ENCODE measurements around the gene STAP2.
"Not testable (repeated sequence)": the region's sequence is repeated elsewhere in the genome, so short reads cannot be mapped to it uniquely, and the experiment has no call there.

STAP2 gene

DNA sequence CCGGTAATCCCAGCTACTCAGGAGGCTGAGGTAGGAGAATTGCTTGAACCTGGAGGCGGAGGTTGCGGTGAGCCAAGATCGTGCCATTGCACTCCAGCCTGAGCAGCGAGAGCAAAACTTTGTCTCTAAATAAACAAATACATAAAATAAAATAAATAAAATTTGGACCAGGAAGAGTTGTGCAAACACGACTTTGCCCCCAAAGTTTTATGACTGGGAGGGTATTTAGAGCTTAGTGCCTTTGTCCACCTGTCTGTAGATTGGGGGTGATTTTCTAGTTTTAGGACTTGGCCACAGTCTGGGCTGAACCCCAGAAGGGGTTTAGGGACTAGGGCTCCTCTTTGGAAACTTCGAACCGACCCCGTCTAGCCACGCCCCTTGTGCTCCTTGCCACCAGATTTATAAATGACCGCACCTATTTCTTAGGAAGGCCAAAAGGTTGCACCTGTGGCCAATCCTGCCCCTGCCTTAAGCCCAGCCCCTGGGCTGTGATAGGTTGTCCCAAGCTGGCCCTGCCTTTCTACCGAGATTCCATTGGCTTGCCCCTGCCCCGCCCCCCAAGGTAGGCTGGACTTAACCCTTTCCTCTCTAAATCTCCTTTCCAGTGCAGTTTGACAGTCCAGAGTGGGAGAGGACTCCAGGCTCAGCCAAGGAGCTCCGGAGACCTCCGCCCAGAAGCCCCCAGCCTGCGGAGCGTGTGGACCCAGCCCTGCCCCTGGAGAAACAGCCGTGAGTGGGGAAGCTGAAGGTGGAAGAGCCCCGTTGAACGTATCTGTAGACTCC is 54.3 kb downstream of the STAP2 start:
- no peak for TF ChIP-seq CTCF (conservative IDR thresholded peaks at IDR 0.05; ENCODE audit: control insufficient read depth, insufficient read depth, low read depth, low read length)
- no peak for DNase-seq (ENCODE audit: low read depth)
- H3K4me3 ChIP-seq (ENCODE audit: control insufficient read depth, low read depth, low read length) = no peak overlapping the region

- no peak for TF ChIP-seq CTCF (conservative IDR thresholded peaks at IDR 0.05; ENCODE audit: control insufficient read depth, insufficient read depth, low read depth, low read length)
- H3K4me3 ChIP-seq (ENCODE audit: control insufficient read depth, low read depth, low read length) = no peak overlapping the region
- no peak for DNase-seq (ENCODE audit: low read depth)
Observed at GRCh38 chr19:4279530-4280422, 58.9 kb downstream of the STAP2 start.

DNA sequence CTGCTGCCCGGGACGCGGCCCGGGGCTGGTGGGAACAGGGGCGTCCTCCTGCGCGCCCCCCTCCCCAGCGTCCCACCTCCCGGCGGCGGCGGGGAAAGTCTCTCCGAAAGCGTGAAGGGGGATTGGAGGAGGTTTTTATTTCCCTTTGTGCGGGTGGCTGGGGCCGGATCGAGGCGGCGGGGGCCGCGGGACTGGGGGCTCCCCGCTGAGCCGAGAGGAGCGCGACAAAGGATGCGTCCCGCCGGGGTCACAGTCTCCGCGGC is 59.4 kb downstream of the STAP2 start:
- DNase-seq (ENCODE audit: low read depth) = no peak
- TF ChIP-seq CTCF (conservative IDR thresholded peaks at IDR 0.05; ENCODE audit: control insufficient read depth, insufficient read depth, low read depth, low read length) = no peak
- no peak overlapping the region for H3K4me3 ChIP-seq (ENCODE audit: control insufficient read depth, low read depth, low read length)

DNA sequence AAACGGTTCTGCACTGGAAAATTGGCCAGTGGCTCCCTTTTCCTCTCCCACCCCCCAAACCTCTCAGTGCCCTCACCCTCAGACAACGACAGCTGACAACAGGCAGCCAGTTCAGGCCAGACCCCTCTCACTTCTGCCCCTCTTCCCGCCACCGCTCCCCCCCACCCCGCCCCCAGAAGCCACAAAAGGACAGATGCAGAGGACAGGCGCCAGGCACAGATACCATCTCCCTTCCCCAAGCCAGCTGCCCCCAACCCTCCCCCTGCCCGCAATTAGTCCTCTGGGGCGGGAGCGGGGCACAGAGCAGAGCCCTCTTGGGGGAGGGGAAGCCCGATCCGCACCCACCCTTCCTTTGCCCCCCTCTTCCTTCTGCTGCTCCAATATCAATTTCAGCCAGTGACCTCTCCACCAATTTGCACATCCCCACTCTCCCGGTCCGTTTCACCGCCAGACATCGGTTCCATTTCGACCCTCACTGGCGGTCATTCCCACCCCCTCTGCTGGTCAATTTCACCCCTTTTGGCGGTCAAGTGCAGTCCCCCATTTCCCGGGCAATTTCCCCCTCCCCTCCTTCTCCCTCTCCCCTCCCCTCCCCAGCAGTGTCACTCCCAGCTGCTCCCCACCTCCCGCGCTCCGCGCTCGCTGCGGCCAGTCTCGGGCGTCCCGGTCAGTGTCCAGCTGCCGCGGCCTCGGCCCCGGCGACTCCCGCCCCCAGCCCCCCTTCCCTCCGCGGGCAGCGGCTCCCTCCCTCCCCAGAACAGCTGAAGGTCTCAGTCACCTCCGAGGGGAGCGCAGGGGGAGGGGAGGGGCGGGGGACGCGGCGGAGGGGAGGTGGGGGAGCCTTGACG is 60.0 kb downstream of the STAP2 start, which contains the start of gene SHD:
Gene SHD (plus strand): TSS at position 848 of the 848 bp plus-strand sequence. CDS start 798 bp downstream, outside the sequence.
- no peak for TF ChIP-seq CTCF (conservative IDR thresholded peaks at IDR 0.05; ENCODE audit: control insufficient read depth, insufficient read depth, low read depth, low read length)
- H3K4me3 ChIP-seq (ENCODE audit: control insufficient read depth, low read depth, low read length) = no peak within 1 kb of the TSS
- DNase-seq (ENCODE audit: low read depth) = no peak

DNA sequence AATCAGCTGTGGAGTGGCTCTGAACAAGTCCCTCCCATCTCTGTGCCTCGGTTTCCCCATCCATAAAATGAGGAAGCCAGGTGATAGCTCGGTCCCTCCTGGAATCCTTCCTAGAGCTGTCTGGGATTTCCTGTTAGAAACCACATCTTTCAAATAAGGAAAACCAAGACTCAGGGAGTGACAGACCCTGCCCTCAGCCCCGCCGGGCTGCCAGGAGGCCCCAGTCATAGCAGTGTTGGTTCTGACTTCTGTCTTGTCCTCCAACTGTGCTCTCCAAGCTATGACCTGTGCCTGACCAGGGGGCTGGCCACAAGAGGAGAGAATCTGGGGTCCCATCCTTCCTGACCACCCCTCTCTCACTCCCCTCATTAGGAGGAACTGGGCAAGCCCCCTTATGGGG is 60.6 kb downstream of the STAP2 start:
- no peak overlapping the region for H3K4me3 ChIP-seq (ENCODE audit: control insufficient read depth, low read depth, low read length)
- no peak for DNase-seq (ENCODE audit: low read depth)
- no peak for TF ChIP-seq CTCF (conservative IDR thresholded peaks at IDR 0.05; ENCODE audit: control insufficient read depth, insufficient read depth, low read depth, low read length)

GRCh38 chr19:4277191-4277696 is 61.4 kb downstream of the STAP2 start:
- no peak for TF ChIP-seq CTCF (conservative IDR thresholded peaks at IDR 0.05; ENCODE audit: control insufficient read depth, insufficient read depth, low read depth, low read length)
- no peak overlapping the region for H3K4me3 ChIP-seq (ENCODE audit: control insufficient read depth, low read depth, low read length)
- DNase-seq (ENCODE audit: low read depth) = no peak

GRCh38 chr19:4274321-4274686 is 64.3 kb downstream of the STAP2 start:
- not testable (repeated sequence) for H3K4me3 ChIP-seq (ENCODE audit: control insufficient read depth, low read depth, low read length); DNase-seq (ENCODE audit: low read depth)
